Measurements from ENCODE around the gene E2F1.
"Not testable (repeated sequence)": the region's sequence is repeated elsewhere in the genome, so short reads cannot be mapped to it uniquely, and the experiment has no call there.

Gene E2F1

GRCh38 chr20:33710681-33711445 lies 24.7 kb upstream of the E2F1 start:
- DNase-seq (ENCODE audit: low read depth in 2 of 2), result no peak

- no peak for DNase-seq (ENCODE audit: low read depth in 2 of 2)
These were observed 23.8 kb upstream of the E2F1 start for GRCh38 chr20:33709905-33710541.

- no peak for DNase-seq (ENCODE audit: low read depth in 2 of 2)
These were observed 23.2 kb upstream of the E2F1 start for GRCh38 chr20:33709398-33709797.

- no peak for DNase-seq (ENCODE audit: low read depth in 2 of 2)
These were observed 21.5 kb upstream of the E2F1 start for GRCh38 chr20:33707668-33708067.

GRCh38 chr20:33704197-33704924 lies 18.2 kb upstream of the E2F1 start:
- no peak for DNase-seq (ENCODE audit: low read depth in 2 of 2)

GRCh38 chr20:33703498-33704137 lies 17.4 kb upstream of the E2F1 start:
- no peak for DNase-seq (ENCODE audit: low read depth in 2 of 2)

- no peak for DNase-seq (ENCODE audit: low read depth in 2 of 2)
These were observed 16.7 kb upstream of the E2F1 start for GRCh38 chr20:33702861-33703260.

GRCh38 chr20:33701629-33702450 lies 15.7 kb upstream of the E2F1 start:
- DNase-seq (ENCODE audit: low read depth in 2 of 2), result no peak

GRCh38 chr20:33700696-33701441 lies 14.7 kb upstream of the E2F1 start:
- not testable (repeated sequence) for DNase-seq (ENCODE audit: low read depth in 2 of 2)

GRCh38 chr20:33698966-33699365 lies 12.8 kb upstream of the E2F1 start:
- DNase-seq (ENCODE audit: low read depth in 2 of 2), result not testable (repeated sequence)

- no peak for DNase-seq (ENCODE audit: low read depth in 2 of 2)
These were observed 10.9 kb upstream of the E2F1 start for GRCh38 chr20:33697129-33697528.

- no peak for DNase-seq (ENCODE audit: low read depth in 2 of 2)
These were observed 10.3 kb upstream of the E2F1 start for GRCh38 chr20:33696448-33696847.

GRCh38 chr20:33694639-33695012 lies 8.4 kb upstream of the E2F1 start:
- DNase-seq (ENCODE audit: low read depth in 2 of 2), result no peak

GRCh38 chr20:33693741-33694638 lies 7.8 kb upstream of the E2F1 start:
- no peak for DNase-seq (ENCODE audit: low read depth in 2 of 2)

GRCh38 chr20:33693289-33693688 lies 7.1 kb upstream of the E2F1 start:
- no peak for DNase-seq (ENCODE audit: low read depth in 2 of 2)

GRCh38 chr20:33689973-33690372 lies 3.8 kb upstream of the E2F1 start:
- no peak for DNase-seq (ENCODE audit: low read depth in 2 of 2)

- no peak for DNase-seq (ENCODE audit: low read depth in 2 of 2)
These were observed 3.3 kb upstream of the E2F1 start for GRCh38 chr20:33689493-33689892.

GRCh38 chr20:33688938-33689424 lies 2.8 kb upstream of the E2F1 start:
- no peak for DNase-seq (ENCODE audit: low read depth in 2 of 2)
